GM10847 (cell line): ENCODE results near the gene CNKSR3.

Experiments
- POLR2A ChIP-seq: IDR thresholded peaks from 2 replicates; pipeline ENCODE4 v1.6.1; 2011; ENCODE audit not compliant: insufficient read length; ENCODE audit errors: extremely low read depth

The CNKSR3 gene

DNA sequence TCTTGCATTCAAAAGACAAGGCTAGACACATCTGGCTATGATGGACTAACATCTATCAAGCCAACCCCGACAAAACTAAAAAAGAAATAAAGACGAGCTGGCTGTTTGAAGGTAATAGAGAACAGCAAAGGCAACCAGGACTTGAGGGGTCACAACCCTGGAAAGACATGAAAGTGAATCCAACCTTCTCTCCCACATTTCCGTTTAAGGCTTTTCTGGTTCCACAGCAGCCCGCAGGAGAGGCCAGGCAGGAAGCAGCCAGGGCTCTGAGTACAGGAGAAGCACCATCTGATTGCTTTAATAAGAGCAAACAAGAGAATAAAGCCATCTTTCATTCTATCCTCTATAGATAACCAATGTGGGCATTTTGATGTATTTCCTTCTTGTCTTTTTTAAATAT is 14.3 kb downstream of the CNKSR3 start:
- TF ChIP-seq POLR2A = no peak

DNA sequence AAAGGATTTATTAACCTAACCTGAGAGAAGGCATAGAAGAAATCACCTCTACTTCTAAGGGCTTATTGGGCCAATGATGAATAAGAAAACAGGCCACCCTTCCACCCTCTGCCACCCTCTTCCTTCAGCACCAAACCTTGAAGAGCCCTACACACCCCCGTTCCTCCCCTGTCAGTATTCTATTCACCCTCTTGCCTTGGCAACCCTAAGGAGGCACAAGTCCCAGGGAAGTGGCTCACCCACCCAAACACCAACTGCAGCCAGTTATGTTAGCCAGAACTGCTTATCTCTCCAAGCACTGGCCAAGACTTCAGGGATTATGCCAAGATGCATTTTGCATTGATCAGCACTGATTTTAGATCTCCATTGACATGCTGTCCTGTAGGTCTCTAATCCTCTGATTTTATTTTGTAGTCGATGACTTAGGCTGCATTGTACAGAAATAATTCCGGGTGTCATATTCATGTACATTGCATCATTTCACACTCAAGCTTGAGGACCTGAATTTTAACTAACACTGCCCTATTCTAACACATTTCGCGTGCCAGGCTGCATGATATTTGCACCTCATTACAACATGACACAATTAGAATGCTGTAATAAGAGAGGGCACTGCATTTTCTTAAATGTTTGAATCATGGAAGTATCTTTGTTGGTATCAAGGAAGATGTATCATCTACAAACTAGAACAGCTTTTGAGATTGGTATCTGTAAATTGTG is 15.7 kb downstream of the CNKSR3 start:
- TF ChIP-seq POLR2A = no peak

DNA sequence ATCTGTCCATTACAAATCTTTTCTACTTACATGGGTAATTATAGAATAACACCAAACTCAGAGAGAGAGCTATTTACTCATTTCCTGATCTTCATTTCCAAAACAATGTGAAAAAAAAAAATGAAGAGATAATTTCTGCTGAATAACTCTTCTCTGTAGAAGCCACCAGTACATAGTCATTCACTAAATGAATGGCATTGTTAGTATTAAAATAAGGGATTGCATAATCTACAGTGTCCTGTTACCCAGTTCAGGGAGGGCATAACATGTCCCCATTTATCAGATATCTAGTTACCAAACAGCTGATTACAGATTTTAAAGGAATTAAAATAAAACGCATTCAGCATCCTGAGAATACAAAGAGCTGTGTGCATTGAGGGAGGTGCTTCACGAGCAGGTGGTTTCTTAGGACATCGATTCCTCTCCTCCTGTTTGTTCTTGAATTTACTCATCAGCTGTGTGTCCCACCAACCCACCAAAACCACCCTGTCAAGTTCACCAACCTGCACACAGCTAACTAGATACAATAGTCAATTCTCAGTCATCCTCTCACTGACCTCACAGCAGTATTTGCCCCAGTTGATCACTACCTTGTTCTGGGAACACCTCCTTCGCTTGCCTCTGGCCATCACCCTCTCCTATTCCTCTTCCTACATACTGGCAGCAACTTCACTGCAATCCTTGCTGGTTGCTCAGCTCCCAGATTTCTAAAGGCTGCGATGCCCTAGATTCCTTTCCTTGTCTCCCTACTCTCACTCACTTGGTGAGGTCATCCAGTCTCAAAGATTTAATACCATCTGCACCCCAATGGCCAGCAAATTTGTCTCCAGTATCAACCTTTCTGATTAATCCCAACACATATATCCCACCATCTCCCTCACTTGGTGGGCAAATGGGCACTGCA is 18.7 kb downstream of the CNKSR3 start:
- TF ChIP-seq POLR2A = no peak

DNA sequence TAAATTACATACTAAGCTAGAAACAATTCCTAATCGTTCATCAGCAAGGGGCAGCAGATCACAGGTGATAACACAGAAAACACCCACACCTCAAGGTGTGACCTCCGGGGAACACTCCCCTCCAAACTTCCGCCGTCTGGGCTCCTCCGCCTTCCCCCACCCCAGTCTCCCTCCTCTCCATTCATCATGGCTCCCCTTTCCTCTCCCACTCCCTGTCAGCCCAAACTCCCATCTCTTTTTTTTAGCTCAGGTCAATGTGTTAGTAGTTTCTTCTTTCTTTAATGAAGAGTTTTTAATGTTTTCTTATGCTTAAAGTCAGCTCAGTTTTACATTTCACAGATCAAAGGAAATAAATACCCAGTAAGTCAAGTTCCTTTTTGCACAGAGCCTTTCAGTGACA is 20.7 kb downstream of the CNKSR3 start:
- TF ChIP-seq POLR2A = no peak

DNA sequence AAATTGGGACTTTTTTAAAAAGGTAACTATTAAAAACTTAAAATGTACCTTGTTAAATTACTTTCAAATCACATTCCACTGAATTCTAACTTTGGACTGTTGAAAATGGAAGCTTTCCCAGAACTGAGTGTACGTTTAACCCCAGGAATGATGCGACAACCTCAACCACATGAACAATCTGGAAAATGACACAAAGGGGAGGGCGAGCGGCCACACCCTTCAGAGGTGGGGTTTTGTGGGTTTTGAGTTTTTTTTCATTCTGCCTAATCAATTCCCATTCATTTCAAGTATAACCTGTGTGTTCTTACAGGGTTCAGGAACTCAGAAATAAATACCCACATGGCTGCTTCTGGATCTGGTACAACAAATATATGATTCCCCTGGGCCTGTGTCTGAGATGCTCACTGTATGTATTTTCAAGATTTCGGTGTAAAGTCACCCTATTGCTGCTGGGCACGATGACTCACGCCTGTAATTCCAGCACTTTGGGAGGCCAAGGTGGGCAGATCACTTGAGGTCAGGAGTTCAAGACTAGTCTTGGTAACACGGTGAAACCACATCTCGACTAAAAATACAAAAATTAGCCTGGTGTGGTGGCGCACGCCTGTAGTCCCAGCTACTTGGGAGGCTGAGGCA is 21.6 kb downstream of the CNKSR3 start:
- TF ChIP-seq POLR2A = no peak

DNA sequence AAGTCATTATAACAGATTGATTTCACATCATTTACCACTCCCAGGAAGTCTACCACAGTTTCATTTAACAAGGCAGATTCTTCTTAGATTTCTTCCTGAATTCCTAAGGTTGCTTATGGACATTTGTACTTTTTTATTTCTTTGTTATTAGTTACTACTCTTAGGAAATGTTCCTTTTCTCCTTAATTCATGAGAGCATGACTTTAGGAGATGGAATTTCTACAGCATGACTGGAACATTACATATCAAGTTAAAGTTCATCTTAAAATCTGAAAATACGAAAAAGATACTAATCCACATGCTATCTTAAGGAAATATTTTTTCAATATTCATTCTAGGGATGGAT is 22.3 kb downstream of the CNKSR3 start:
- no peak for TF ChIP-seq POLR2A

DNA sequence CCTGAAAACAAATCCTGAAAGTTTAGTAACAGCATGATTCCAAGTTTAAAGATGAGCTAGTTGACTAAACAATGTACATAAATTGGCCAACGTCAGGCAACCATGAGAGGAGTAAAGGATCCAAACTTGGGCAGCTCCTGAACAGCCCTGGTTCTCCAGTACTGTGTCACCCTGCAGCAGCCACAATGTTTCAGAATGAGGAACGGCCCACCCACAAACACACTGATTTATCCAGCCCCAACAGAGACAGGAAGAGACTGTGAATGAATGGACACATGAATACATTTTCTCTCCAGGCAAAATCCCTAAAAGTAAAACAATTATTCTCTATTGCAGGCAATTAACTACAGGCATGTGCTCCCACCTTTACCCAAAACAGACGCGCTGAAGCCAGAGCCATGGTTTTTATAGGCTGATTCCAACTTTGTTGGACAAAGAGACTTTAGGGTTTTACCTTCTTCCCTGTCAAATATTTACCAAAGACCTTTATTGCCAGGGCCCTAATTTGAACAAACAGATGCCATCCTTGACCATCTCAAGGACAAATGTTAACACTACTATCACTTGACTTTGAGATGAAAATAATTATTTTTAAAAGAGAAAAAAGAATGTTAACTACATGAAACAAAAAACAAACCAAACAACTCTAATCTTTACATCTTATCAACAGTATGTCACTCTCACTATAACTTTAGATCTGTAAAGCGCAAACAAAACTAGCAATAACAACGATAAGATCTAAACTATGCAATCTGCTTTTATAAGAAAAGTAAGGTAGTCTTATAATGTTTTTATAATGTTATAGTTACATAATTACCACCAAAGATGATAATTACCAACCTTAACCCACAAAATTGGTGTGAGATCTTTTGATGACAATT is 22.9 kb downstream of the CNKSR3 start:
- no peak for TF ChIP-seq POLR2A

DNA sequence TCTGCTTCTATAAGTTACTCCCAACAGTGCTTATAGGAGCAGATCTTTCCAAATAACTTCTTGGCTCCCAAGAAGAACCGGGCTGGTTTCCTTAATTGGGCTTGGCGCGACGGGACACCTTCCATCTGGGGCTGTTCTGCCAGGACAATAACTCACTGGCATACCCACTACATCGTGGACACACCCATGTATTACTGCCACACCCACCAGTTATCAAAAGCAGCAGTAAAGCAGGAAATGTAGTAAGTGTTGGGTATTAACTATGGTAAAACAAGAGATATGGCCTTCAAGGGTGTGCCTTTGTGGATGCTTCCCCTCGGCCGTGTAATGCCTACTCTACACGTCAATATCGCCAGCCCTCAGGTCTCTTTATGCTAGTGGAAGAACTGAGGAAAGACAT is 24.7 kb downstream of the CNKSR3 start:
- no peak for TF ChIP-seq POLR2A

DNA sequence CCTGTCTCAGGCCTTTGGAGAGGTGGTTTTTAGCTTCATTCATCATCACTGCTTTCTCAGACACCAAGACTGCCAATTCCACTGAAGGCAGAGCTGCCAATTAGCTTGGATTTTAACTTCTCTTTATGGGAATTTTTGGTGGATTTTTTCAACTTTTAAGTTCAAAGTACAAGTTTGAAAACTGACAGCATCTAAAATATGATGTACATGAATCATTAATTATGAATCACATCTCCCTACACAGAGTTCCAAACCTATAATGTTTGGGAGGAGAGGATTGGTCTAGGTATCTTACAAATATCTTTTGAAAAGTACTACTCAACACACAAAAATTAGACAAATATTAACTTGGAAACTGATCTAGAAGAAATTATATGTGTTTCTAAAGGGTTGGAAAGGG is 25.5 kb downstream of the CNKSR3 start:
- TF ChIP-seq POLR2A = no peak

DNA sequence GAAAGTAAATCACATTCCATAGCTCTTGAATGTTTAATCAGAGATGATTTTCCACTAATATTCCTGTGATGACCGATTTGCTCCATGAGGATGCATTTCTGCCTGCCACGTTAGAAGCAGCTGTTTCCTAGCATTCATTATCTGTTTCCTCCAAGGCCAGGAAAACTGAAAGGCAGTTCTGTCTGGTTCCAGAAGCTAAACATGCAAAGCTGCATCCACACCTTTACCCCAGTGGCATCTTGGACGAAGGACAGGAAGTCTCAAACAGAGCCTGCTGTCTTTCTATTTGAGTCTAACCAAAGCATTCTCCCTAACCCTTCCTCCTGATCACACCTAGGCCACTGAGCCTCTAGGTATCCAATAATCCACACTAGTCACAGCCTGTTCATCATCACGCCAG is 27.6 kb downstream of the CNKSR3 start:
- TF ChIP-seq POLR2A = no peak

DNA sequence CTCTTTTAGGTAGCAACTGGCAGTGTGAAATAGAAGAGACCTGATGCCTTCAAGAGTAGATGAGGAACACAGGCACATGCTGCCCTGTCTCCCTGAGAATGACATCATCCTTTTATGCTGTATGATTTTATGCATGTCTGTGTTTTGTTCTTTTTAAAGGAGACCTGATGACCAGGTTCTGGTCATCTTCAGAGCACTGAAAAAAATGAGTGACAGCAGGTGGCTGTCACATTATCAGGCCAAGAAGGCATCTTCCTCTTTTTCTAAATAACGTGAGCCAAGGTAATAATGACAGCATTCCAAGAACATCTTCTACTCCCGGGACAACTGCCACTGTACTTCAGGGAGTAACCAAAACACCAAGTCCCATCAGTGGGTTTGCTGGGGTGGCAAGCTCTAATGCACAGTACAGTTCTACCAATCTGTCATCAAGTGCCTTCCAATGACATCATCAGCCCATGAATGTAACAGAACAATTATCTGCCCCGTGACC is 28.9 kb downstream of the CNKSR3 start:
- no peak for TF ChIP-seq POLR2A

DNA sequence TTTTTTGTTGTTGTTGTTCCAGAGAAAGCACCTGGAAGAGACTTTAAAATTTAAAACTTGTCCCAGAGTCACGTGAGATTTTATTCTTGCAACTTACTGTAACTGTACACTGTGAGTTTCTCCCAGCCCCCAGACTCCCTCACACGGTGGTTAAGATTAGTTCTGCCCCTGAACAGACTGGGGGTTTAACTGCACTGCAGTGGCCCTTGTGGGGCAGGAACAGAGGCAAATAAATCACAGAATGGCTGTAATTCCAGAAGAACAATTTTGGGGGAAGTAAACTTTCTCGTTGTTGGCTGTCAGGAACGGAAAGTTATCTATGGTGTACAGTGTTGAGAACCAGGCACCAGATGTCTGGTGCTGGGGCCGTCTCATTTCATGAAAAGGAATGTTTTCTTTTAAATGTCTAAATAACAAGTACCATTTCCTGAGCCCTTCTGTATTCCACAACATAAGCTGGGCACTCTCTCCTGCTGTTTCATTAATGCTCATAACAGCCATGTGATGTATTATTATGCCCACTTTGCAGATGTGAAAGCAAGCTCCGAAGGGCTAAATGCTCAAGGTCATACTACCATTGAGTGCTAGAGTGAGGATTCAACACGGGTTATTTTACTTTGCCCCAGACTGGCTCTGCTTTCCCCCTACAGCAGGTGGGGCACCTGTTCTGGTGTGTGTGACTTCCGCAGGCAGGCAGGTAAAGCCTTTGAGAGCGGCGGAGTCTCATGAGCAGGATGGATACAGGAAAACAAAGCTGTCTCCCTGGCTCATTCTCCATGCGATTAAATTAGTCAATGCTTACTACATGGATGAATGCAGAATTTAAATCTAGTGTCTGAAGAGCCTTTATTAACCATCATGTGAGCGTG is 30.5 kb downstream of the CNKSR3 start:
- no peak for TF ChIP-seq POLR2A

DNA sequence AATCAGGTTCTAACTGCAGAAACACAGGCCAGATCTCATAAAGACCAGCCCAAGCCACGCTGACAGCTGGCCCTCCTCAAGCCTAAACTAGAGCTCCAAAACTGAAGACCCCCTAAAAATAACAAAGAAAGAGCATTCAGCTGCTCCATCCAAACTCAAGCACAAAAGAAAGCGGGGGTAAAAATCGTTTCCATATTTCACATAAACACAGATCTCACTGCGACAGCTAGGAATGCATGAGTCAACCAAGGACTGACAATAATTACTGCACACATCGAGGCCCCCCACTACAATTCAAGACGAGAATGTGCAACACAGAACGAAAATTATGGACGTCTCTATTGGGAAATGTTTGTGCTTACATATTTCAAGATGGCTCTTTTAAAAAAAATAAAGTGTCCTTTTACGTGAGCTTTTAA is 31.1 kb downstream of the CNKSR3 start:
- TF ChIP-seq POLR2A = no peak

DNA sequence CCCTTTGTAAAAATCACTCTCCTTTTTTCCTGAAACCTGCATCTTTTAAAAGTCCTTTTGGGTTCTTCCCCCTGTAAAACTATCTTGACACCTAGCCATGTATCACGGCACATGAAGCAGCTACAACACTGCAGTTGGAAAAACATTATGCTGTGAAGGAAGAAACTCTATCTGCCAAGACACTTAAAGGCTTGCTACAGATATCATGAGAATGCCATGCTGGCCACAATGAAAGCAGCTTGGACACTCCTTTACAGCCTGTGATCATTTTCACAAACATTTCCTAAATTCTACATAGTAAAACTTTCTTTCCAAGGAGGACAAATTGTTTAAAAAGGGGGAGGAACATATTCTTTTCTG is 31.8 kb downstream of the CNKSR3 start:
- no peak for TF ChIP-seq POLR2A
